Lower lobe of right lung (tissue), 2 donors: ENCODE data around the gene ALX3. TPM values are rescaled to one million over a fixed set of nuclear protein-coding genes. Genes with fewer than 3 reads are reported as not detected.

Experiments used
- ATAC-seq, 2 donors: fragments of 200-7000 bp; cut with Tn5 transposase; one replicate each; pipeline ENCODE4 v1.9.1; 2020 to 2022; ENCODE audit warnings: mild to moderate bottlenecking in 2 of 2, moderate library complexity in 2 of 2
- DNase-seq: peaks from one replicate; pipeline ENCODE4 v3.0.0-alpha.2; 2020
- H3K27ac ChIP-seq: fragments of 200-600 bp; one replicate; pipeline ENCODE4 v1.8.0; 2022
- H3K27me3 ChIP-seq: fragments of 200-600 bp; one replicate; pipeline ENCODE4 v1.8.0; 2022; ENCODE audit warnings: low read depth
- H3K36me3 ChIP-seq: fragments of 200-600 bp; one replicate; pipeline ENCODE4 v1.8.0; 2022; ENCODE audit warnings: mild to moderate bottlenecking
- H3K4me1 ChIP-seq: fragments of 200-600 bp; one replicate; pipeline ENCODE4 v1.8.0; 2022
- H3K4me3 ChIP-seq: fragments of 200-600 bp; one replicate; pipeline ENCODE4 v1.8.0; 2022; ENCODE audit warnings: mild to moderate bottlenecking
- H3K9me3 ChIP-seq: fragments of 200-600 bp; one replicate; pipeline ENCODE4 v1.8.0; 2022
- CTCF ChIP-seq: fragments of 200-600 bp; IDR thresholded peaks from one replicate; pipeline ENCODE4 v1.8.0; 2022; ENCODE audit warnings: antibody characterized with exemption, mild to moderate bottlenecking
- intact Hi-C: fragments of 100-400 bp; cut with DNase I; formaldehyde crosslinking; loops from one replicate; pipeline ENCODE4 v1.11.0; 2022
- total RNA-seq: library from RNA; stranded (reverse); fragmentation: NEBNext Ultra II Directional; extraction: Animal tissue kit (Norgen Biotek cat#: 25700); gene quantifications from one replicate; pipeline ENCODE4 v1.2.1, GENCODE V29; 2021
- donor health status: DM: no; HTN: yes; CAD: no; lungs with severe emphysema.

ALX3 gene
- total RNA-seq, 1 donor from 2014 or later, result not detected

GRCh38 chr1:110074166-110074565, 3.7 kb upstream of the ALX3 start:
- Histone ChIP-seq H3K9me3 (no peaks in the 10 kb centered on the region), H3K4me3 (no peak overlapping the region), H3K27me3 (peaks cover 61% of the 10 kb centered on the region), H3K27ac (no peak overlapping the region), H3K36me3 (no peaks in the 10 kb centered on the region), H3K4me1 (peaks cover 12% of the 10 kb centered on the region)
- DNase-seq, result no peak
- intact Hi-C loops, result no loop called here
- ATAC-seq, result no peak
- no peak for TF ChIP-seq CTCF

- Histone ChIP-seq H3K27ac (no peak overlapping the region), H3K4me1 (peaks cover 27% of the 10 kb centered on the region), H3K27me3 (peaks cover 78% of the 10 kb centered on the region), H3K4me3 (peak overlapping the region; percentile 22), H3K36me3 (no peaks in the 10 kb centered on the region), H3K9me3 (no peaks in the 10 kb centered on the region)
- intact Hi-C loops, result no loop called here
- DNase-seq (no peak), ATAC-seq (peak; percentile 2 to 22)
- no peak for TF ChIP-seq CTCF
Observed at GRCh38 chr1:110070282-110070669, 196 bp downstream of the ALX3 start.

GRCh38 chr1:110069404-110070281, 829 bp downstream of the ALX3 start:
- Histone ChIP-seq H3K4me1 (peaks cover 27% of the 10 kb centered on the region), H3K27ac (no peak overlapping the region), H3K4me3 (peak overlapping the region; percentile 22), H3K27me3 (peaks cover 76% of the 10 kb centered on the region), H3K36me3 (no peaks in the 10 kb centered on the region), H3K9me3 (no peaks in the 10 kb centered on the region)
- ATAC-seq (peak; percentile 33 to 39), DNase-seq (no peak)
- intact Hi-C loops, result no loop called here
- TF ChIP-seq CTCF, result no peak

GRCh38 chr1:110068646-110069403, 1.6 kb downstream of the ALX3 start:
- intact Hi-C loops, result no loop called here
- Histone ChIP-seq H3K4me3 (no peak overlapping the region), H3K27me3 (peaks cover 71% of the 10 kb centered on the region), H3K4me1 (peaks cover 27% of the 10 kb centered on the region), H3K36me3 (no peaks in the 10 kb centered on the region), H3K27ac (no peak overlapping the region), H3K9me3 (no peaks in the 10 kb centered on the region)
- TF ChIP-seq CTCF, result no peak
- DNase-seq (no peak), ATAC-seq (peak; percentile 6 to 17)

GRCh38 chr1:110067893-110068645, 2.4 kb downstream of the ALX3 start:
- Histone ChIP-seq H3K27me3 (peaks cover 66% of the 10 kb centered on the region), H3K36me3 (no peaks in the 10 kb centered on the region), H3K27ac (no peak overlapping the region), H3K4me1 (peaks cover 27% of the 10 kb centered on the region), H3K9me3 (no peaks in the 10 kb centered on the region), H3K4me3 (no peak overlapping the region)
- TF ChIP-seq CTCF, result no peak
- no peak for DNase-seq
- no peak for ATAC-seq
- intact Hi-C loops, result no loop called here
